ENCODE measurements around the gene DGKQ. TPM values are rescaled to one million over a fixed set of nuclear protein-coding genes. Genes with fewer than 3 reads are reported as not detected.

DGKQ gene
- total and polyA plus RNA-seq, 2 of the 8 experiments (the other 6 are each of a cell fraction or from before 2014, with no cell fraction given): 7.3 to 9.7 TPM

DNA sequence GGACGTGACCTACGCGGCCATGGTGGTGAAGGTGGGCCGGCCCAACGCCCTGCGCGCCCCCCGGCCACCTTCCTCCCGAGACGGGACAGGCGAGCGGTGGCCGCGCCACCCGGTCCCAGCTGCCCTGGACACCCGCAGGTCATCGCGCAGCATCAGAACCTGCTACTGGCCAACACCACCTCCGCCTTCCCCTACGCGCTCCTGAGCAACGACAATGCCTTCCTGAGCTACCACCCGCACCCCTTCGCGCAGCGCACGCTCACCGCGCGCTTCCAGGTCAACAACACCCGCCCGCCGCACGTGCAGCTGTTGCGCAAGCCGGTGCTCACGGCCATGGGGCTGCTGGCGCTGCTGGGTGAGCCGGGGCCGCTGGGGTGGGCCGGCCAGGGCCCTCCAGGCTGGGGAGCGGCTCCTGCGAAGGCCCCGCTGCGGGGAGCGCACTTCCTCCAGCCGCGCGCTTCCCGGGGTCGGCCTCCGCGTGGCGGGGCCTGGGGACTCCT lies 28.8 kb upstream of the DGKQ start (continued):
- no peak for TF ChIP-seq RFX5 (IDR thresholded peaks at IDR 0.05; ENCODE audit: borderline replicate concordance, low read depth, low read length)
- no peak for TF ChIP-seq CHD1 (IDR thresholded peaks at IDR 0.05; ENCODE audit: low read depth, low read length)
- TF ChIP-seq CHD2 (IDR thresholded peaks at IDR 0.05; ENCODE audit: low read length): no peak
- no peak for TF ChIP-seq TAF1 (IDR thresholded peaks at IDR 0.05; ENCODE audit: low read depth, low read length)
- TF ChIP-seq EZH2 (IDR thresholded peaks at IDR 0.05; ENCODE audit: low read depth, low read length, severe bottlenecking): peak; percentile 91
- no peak for TF ChIP-seq SP4 (IDR thresholded peaks at IDR 0.05; ENCODE audit: low read length)
- no peak for TF ChIP-seq ASH2L (IDR thresholded peaks at IDR 0.05; ENCODE audit: low read length)
- TF ChIP-seq, protein P1, sequence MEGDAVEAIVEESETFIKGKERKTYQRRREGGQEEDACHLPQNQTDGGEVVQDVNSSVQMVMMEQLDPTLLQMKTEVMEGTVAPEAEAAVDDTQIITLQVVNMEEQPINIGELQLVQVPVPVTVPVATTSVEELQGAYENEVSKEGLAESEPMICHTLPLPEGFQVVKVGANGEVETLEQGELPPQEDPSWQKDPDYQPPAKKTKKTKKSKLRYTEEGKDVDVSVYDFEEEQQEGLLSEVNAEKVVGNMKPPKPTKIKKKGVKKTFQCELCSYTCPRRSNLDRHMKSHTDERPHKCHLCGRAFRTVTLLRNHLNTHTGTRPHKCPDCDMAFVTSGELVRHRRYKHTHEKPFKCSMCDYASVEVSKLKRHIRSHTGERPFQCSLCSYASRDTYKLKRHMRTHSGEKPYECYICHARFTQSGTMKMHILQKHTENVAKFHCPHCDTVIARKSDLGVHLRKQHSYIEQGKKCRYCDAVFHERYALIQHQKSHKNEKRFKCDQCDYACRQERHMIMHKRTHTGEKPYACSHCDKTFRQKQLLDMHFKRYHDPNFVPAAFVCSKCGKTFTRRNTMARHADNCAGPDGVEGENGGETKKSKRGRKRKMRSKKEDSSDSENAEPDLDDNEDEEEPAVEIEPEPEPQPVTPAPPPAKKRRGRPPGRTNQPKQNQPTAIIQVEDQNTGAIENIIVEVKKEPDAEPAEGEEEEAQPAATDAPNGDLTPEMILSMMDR (IDR thresholded peaks at IDR 0.05; ENCODE audit: control extremely low read depth in 1 of 3, insufficient read depth in 1 of 3, low read depth in 1 of 3, low read length in 3 of 3): no peak
- no peak for TF ChIP-seq JUN (IDR thresholded peaks at IDR 0.05; ENCODE audit: low read depth, low read length)
- TF ChIP-seq TEAD4 (IDR thresholded peaks at IDR 0.05; ENCODE audit: low read depth, low read length): no peak
- TF ChIP-seq, protein P2, sequence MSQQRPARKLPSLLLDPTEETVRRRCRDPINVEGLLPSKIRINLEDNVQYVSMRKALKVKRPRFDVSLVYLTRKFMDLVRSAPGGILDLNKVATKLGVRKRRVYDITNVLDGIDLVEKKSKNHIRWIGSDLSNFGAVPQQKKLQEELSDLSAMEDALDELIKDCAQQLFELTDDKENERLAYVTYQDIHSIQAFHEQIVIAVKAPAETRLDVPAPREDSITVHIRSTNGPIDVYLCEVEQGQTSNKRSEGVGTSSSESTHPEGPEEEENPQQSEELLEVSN (IDR thresholded peaks at IDR 0.05): peak; percentile 91
- TF ChIP-seq SP1 (IDR thresholded peaks at IDR 0.05; ENCODE audit: low read depth, low read length): no peak
- peak; percentile 97 for TF ChIP-seq MAX (IDR thresholded peaks at IDR 0.05)
- TF ChIP-seq JUND (IDR thresholded peaks at IDR 0.05; ENCODE audit: low read length): no peak
- TF ChIP-seq RNF2 (IDR thresholded peaks at IDR 0.05; ENCODE audit: borderline replicate concordance, low read depth, low read length, missing control alignments, poor library complexity, severe bottlenecking): peak; percentile 38
- TF ChIP-seq PHF8 (conservative IDR thresholded peaks at IDR 0.05; ENCODE audit: low read depth, low read length): no peak
- no peak for TF ChIP-seq TBP (IDR thresholded peaks at IDR 0.05; ENCODE audit: low read depth, low read length)

Measured in H1 (cell line).